ENCODE results near the gene ADCY7.

DNA sequence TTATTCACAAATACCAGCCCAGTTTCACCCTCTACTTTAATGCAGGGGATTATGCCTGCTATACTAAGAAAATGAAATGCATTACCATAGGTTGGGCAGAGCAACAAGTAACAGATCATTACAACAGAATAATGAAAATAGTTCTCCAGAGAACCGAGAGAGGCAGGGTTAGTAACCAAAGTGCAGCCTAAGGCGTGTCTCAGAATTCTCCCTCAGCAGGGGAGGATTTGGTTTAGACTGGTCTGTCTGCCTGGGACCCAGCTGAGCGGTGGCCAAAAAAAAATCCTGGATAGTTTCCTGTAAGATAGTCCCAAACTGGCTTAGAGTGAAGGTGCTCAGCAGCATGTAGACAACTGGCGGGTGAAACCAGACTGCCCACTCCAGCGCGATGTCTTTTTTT is 30.8 kb upstream of the ADCY7 start:
- TF ChIP-seq, protein P1, sequence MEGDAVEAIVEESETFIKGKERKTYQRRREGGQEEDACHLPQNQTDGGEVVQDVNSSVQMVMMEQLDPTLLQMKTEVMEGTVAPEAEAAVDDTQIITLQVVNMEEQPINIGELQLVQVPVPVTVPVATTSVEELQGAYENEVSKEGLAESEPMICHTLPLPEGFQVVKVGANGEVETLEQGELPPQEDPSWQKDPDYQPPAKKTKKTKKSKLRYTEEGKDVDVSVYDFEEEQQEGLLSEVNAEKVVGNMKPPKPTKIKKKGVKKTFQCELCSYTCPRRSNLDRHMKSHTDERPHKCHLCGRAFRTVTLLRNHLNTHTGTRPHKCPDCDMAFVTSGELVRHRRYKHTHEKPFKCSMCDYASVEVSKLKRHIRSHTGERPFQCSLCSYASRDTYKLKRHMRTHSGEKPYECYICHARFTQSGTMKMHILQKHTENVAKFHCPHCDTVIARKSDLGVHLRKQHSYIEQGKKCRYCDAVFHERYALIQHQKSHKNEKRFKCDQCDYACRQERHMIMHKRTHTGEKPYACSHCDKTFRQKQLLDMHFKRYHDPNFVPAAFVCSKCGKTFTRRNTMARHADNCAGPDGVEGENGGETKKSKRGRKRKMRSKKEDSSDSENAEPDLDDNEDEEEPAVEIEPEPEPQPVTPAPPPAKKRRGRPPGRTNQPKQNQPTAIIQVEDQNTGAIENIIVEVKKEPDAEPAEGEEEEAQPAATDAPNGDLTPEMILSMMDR (IDR thresholded peaks at IDR 0.05) = no peak
- no peak for TF ChIP-seq POLR2A (IDR thresholded peaks at IDR 0.05)
